GM10266 (cell line): Measurements from ENCODE around the gene TMEM217.
"Not testable (repeated sequence)": the region's sequence is repeated elsewhere in the genome, so short reads cannot be mapped to it uniquely, and the experiment has no call there.

Experiments used
- DNase-seq: peaks from one replicate; pipeline ENCODE4 v3.0.0; 2012; ENCODE audit errors: extremely low spot score
- TF ChIP-seq, protein P1 (sequence below): IDR thresholded peaks from 2 replicates; pipeline ENCODE4 v1.5.1; 2012; ENCODE audit warnings: mild to moderate bottlenecking, low read depth; ENCODE audit not compliant: control insufficient read depth, insufficient read depth; ENCODE audit errors: missing control alignments

TMEM217 gene

DNA sequence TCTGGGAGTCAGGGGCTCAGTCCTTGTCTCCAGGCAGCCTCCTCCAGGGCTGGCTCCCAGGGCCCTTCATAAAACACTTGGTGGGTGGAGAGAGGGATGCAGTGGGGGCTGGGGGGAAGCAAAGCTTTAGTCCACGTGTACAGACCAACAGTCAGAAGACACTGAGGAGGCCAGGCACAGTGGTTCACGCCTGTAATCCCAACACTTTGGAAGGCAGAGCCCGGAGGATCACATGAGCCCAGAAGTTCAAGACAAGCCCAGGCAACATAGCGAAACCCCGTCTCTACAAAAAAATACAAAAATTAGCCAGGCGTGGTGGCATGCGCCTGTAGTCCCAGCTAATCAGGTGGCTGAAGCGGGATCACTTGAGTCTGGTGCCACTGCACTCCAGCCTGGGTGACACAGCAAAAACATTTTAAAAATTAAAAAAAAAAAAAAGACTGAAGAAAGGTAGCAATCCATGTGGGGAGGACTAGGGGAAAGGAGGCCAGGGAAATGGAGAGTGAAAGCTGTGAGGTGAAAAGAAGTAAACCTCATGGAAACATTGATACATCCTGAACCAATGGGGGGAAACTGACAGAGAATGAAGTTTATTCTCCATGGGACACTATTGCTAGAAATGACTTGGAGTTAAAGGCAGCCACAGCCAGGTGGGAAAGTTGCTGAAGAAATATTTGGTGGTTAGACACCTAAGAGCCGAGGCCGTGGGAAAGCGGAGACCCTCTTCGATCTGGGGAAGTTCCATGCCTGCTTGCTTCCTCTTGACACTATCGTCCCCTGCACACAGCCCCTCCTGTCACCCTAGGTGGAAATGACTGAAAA, 52.6 kb downstream of the TMEM217 start:
- TF ChIP-seq, protein P1, sequence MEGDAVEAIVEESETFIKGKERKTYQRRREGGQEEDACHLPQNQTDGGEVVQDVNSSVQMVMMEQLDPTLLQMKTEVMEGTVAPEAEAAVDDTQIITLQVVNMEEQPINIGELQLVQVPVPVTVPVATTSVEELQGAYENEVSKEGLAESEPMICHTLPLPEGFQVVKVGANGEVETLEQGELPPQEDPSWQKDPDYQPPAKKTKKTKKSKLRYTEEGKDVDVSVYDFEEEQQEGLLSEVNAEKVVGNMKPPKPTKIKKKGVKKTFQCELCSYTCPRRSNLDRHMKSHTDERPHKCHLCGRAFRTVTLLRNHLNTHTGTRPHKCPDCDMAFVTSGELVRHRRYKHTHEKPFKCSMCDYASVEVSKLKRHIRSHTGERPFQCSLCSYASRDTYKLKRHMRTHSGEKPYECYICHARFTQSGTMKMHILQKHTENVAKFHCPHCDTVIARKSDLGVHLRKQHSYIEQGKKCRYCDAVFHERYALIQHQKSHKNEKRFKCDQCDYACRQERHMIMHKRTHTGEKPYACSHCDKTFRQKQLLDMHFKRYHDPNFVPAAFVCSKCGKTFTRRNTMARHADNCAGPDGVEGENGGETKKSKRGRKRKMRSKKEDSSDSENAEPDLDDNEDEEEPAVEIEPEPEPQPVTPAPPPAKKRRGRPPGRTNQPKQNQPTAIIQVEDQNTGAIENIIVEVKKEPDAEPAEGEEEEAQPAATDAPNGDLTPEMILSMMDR: no peak
- no peak for DNase-seq

DNA sequence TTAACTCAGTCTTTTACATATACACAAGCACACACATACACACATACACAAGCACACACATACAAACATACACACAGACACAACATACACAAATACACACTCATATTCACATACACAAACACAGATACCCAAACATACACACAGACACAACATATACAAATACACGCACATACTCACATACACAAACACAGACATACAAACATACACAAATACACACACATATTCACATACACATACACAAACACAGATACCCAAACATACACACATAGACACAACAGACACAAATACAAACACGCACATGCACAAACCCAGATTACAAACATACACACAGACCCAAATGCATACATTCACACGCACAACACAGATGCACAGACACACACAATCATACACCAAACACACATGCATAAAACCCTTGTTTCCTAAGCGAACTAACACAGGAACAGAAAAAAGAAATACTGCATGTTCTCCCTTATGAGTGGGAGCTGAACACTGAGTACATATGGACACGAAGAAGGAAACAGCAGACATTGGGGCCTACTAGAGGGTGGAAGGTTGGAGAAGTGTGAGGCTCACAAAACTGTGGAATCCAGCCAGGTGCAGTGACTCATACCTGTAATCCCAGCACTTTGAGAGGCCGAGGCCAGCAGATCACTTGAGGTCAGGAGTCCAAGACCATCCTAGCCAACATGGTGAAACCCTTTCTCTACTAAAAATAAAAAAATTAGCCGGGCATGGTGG, 53.8 kb downstream of the TMEM217 start:
- no peak for DNase-seq
- TF ChIP-seq, protein P1: no peak

DNA sequence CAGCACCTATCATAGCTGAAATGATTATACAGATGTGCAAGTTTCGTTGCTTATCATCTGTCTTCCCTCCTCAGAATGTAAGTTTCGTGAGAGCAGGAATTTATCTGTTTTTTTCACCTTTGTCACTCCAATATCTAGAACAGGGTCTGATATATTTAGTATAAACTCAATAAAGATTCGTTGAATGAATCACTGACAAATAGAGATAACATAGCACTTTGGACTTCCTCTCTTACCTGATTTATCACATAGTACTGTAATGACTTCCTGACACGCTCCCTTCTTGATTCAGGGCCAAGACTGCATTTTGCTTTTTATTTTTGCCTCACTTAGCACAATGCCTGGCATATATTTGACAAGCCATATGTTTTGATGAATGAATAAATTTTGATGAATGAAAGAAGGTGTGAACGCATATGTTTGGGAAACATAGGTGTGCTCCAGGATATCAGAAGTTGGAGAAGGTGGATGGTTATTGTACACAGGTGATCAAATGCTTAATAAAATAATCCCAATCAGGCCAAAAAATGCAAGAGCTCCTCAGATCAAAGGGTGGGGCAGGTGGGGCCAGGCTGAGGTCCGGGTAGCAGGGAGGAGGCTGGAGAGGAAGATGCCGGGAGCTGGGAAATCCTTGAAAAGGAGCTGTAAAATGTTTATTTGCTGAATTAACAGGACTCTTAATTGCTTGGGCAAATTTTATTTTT, 55.0 kb downstream of the TMEM217 start:
- TF ChIP-seq, protein P1: no peak
- no peak for DNase-seq

DNA sequence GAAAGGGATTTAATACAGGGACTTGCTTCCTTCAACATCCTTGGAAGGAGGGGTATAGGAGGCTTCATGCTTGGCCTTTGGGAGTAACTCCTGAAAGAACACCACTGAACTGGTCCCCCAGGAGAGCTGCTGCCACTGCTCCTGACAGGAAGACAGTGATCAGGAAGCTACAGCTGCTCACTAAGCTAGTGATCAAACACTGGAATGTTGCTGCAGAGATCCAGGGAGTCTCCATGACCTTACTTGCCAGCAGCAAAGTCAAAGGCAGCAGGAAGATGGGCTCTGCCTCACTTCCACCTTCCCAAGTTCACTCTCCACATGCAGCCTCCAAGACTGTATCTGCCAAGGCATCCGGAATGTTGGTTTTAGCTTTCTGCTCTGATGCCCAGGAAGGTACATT, 56.2 kb downstream of the TMEM217 start:
- TF ChIP-seq, protein P1: no peak
- no peak for DNase-seq

DNA sequence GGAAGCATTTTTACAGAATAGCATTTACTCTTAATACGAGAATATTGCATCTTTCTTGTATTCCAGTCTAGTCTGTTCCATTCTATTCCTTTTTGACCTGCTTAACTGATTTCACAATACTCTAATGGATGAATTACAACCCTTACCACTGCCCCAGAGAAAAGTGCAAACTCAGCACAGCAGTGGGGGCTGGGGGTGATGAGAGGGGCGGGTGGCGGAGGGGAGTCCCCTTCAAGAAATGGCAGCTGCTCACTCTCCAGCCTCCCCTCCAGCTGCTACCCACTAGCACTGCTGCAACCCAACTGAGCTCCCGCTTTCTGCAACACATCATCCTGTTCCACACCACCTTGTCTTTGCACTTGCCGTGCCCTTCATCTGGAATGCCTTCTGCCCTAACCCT, 57.9 kb downstream of the TMEM217 start:
- no peak for DNase-seq
- TF ChIP-seq, protein P1: no peak

DNA sequence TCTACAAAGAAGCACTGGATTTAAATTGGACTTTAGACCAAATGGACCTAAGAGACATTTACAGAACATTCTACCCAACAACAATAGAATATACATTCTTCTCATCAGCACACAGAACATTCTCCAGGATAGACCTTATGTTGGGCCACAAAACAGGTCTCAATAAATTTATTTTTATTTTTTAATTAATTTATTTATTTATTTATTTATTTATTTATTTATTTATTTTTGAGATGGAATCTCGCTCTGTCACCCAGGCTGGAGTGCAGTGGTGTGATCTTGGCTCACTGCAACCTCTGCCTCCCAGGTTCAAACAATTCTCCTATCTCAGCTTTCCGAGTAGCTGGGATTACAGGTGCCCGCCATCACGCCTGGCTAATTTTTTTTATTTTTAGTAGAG, 61.5 kb downstream of the TMEM217 start:
- not testable (repeated sequence) for DNase-seq

DNA sequence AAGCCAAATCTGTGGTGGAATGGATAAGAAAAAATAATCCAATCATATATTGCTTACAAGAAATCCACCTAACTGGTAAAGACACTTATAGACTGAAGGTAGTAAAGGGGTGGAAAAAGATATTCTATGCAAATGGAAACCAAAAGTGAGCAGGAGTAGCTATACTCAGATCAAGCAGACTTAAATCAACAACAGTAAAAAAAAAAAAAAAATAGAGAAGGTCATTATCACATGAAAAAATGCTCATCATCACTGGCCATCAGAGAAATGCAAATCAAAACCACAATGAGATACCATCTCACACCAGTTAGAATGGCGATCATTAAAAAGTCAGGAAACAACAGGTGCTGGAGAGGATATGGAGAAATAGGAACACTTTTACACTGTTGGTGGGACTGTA, 63.1 kb downstream of the TMEM217 start:
- DNase-seq: not testable (repeated sequence)

DNA sequence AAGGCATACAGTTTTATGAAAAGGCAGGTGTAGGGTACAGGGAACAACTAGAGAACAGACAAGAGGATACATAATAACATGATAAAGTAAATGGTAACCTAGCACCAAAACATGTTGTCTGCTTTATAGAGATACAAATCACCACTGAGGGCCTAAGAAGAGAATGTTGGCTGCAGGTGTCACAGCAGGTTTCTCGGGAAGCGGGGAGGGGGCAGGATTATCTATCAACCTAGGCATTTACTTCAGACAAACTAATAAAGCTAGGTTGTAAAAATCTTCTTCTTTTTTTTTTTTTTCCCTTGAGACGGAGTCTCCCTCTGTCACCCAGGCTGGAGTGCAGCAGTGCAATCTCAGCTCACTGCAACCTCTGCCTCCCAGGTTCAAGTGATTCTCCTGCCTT, 65.3 kb downstream of the TMEM217 start:
- TF ChIP-seq, protein P1: no peak
- no peak for DNase-seq
